Measurements from ENCODE around the gene SP9.

- no peak for TF ChIP-seq KDM1A (IDR thresholded peaks at IDR 0.05; ENCODE audit: low read depth)
- no peak for TF ChIP-seq BHLHE40 (IDR thresholded peaks at IDR 0.05; ENCODE audit: low read depth, low read length)
- no peak for TF ChIP-seq CTCF (IDR thresholded peaks at IDR 0.05)
- no peak for TF ChIP-seq HOXB13 (CRISPR knock-in tag; IDR thresholded peaks at IDR 0.05; ENCODE audit: low read depth)
- no peak for TF ChIP-seq GATA3 (IDR thresholded peaks at IDR 0.05; ENCODE audit: borderline replicate concordance)
- TF ChIP-seq JUNB (IDR thresholded peaks at IDR 0.05), result no peak
- TF ChIP-seq MYC (IDR thresholded peaks at IDR 0.05; ENCODE audit: borderline replicate concordance, low read length), result no peak
These were observed 8.4 kb upstream of the SP9 start for GRCh38 chr2:174326161-174327020.
